ENCODE data around the gene TTC9B. TPM values are rescaled to one million over a fixed set of nuclear protein-coding genes. Genes with fewer than 3 reads are reported as not detected.

The TTC9B gene
- total RNA-seq = not detected in 2 replicates

GRCh38 chr19:40217934-40218890 is at the start of gene TTC9B:
TSS of gene TTC9B (minus strand) at chr19:40218384. CDS start at chr19:40218381, 3 bp downstream.

DNA sequence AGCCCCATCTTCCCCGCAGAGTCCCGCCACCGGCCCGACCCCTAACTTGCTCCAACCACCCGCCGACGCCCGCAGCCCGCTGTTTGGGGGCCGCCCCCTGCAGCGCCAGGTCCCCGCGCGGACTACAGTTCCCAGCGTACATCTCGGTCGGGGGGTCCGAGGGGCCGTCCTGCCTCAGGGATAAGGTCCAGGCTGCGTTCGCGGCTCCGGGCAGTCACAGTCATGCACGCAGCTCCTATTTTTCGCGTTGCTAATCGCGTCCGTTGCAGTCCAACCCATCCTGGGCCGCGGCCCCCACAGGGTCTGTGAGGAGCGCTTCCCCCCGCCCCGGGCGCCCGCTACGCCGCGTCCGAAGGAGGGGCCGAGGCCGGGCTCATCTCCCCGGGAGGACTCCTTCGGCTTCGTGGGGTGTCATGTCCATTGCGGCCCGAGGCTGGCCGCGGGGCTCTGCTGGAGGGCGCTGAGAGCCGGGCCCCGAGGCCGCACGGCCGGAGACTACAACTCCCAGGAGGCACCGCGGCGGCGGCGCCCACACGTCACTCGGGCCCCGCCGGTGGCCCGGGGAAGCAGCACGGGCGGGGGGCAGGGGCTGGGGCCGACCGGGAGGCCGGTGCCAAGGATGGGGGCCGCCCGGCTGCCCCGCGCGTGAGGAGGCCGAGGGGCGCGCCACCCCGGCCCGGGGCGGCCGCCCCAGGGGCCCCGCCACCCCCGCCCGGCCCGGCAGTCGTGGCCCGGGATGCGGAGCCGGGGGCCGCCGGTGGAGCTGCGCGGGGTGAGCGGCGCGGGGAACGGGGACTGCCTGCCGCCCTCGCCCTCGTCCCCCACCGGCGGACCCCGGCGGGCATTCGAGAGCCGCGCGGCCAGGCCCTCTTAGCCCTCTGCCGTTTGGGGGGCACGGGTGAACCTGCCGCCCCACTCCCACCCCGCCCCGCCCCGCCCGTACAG is 27.0 kb downstream of the TTC9B start, which contains the start of gene MAP3K10:
Gene MAP3K10 (plus strand): TSS at position 536 of the 945 bp plus-strand sequence. CDS start 606 bp downstream, outside the sequence.

Other genes with a start within 250 kb of the TTC9B start
- 66.0 and 86.1 TPM in 2 replicates for gene PSMC4, start 247.2 kb downstream of the TTC9B start, total RNA-seq
- 1.0 and 1.9 TPM in 2 replicates for gene ZNF546, start 221.3 kb downstream of the TTC9B start, total RNA-seq
- gene ZNF780B, start 162.2 kb downstream of the TTC9B start, total RNA-seq = 4.6 and 20.4 TPM in 2 replicates
- gene ZNF780A, start 127.4 kb downstream of the TTC9B start, total RNA-seq = 8.3 and 15.3 TPM in 2 replicates
- gene MAP3K10, start 27.0 kb downstream of the TTC9B start, total RNA-seq = 6.4 and 8.5 TPM in 2 replicates
- gene CCNP, start 8.3 kb upstream of the TTC9B start, total RNA-seq = 1.2 TPM in 1 of 2 replicates, not detected in the other
- gene AKT2, start 67.0 kb upstream of the TTC9B start, total RNA-seq = 70.4 and 75.0 TPM in 2 replicates
- 7.7 and 8.3 TPM in 2 replicates for gene C19orf47, start 130.0 kb upstream of the TTC9B start, total RNA-seq
- 451 and 532 TPM in 2 replicates for gene PLD3, start 130.3 kb upstream of the TTC9B start, total RNA-seq
- gene HIPK4, start 171.8 kb upstream of the TTC9B start, total RNA-seq = 0.17 TPM in 1 of 2 replicates, not detected in the other
- 3.3 and 7.3 TPM in 2 replicates for gene PRX, start 195.0 kb upstream of the TTC9B start, total RNA-seq
- gene SERTAD1, start 207.6 kb upstream of the TTC9B start, total RNA-seq = 16.7 and 19.5 TPM in 2 replicates
- 19.0 and 35.2 TPM in 2 replicates for gene SERTAD3, start 226.0 kb upstream of the TTC9B start, total RNA-seq
- gene BLVRB, start 247.4 kb upstream of the TTC9B start, total RNA-seq = 114 and 157 TPM in 2 replicates
- 0.47 and 1.4 TPM in 2 replicates for gene SPTBN4, start 248.6 kb upstream of the TTC9B start, total RNA-seq